ENCODE results near the gene MXI1. TPM values are rescaled to one million over a fixed set of nuclear protein-coding genes. Genes with fewer than 3 reads are reported as not detected.
A peak's percentile ranks its signal among the peaks of the same experiment; 100 is the strongest.

The MXI1 gene
- total RNA-seq, 1 experiment from 2014 or later, result 12.1 TPM

DNA sequence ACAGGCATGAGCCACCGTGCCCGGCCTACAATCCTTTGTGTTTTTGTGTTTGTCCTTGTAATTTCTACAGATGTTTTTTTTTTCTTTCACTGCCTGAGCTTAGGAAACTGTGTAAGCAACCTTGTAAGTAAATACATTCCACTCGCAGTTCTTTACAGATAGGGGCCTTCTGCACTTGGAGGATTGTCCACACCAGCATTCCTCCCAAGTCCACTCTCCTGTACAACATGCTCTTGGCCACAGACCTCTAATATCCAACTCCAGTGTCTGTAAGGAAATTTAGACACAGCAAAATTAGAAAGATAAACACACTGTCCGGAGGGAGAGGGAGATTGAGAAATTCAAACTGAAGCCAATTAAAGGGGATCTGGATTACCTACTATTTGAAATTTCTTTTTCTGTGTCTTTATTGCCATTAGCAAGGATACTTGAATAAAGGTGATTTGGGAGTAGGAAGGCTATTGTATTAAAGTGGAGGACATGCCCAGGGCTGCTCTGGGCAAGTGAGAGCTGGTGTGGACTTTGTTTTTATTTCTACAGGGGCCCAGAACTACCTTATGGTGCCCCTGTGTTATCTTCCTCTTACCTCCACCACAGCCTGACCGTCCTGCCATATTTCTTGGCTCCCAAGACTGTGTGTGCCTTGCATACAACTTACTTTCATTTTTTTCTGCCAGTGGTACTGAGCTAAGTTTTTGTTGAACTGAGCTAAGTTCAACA, 9.7 kb downstream of the MXI1 start:
- H3K9me3 ChIP-seq (ENCODE audit: control insufficient read depth, insufficient read depth, low read depth, low read length), result no peaks in the 10 kb centered on the region

DNA sequence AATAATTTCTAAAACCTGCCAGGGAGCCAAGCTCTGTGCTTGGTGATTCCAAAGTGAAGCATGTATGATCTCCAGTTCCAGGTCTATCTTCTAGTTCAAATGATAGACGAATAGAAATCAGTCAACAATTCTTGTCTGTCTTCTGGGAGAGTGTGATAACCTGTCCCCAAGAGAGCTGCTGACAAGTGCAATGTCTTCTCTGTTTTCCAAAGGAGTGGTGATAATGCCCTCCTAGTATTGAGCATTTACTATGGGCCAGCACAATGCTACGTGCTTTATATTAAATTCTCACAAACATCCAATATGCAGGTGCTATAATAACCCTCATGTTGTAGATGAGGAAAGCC, 10.2 kb downstream of the MXI1 start:
- H3K27ac ChIP-seq (ENCODE audit: low read length), result no peak overlapping the region
- POLR2A ChIA-PET, result no interaction called here
- no peaks in the 10 kb centered on the region for H3K36me3 ChIP-seq (ENCODE audit: control insufficient read depth, insufficient read depth, low read length)
- H3K27me3 ChIP-seq (ENCODE audit: control insufficient read depth, insufficient read depth, low read length), result no peaks in the 10 kb centered on the region; the same call in 1 of the 2 replicates
- no TSS peak for BruUV-seq (replicated peaks)
- DNase-seq (ENCODE audit: low read depth, low spot score), result no peak
- H3K4me3 ChIP-seq (ENCODE audit: low read depth in 2 of 2, low read length in 2 of 2), result no peak overlapping the region
- in situ Hi-C loops (cut with HindIII; ENCODE audit: low pct_unique_long_range_greater_than_20kb, low sequenced_read_pairs) (no loop called here), intact Hi-C loops (cut with micrococcal nuclease; ENCODE audit: unreplicated experiment) (no loop called here)
- no peak for ATAC-seq
- CTCF ChIA-PET, result no interaction called here
- TF ChIP-seq TCF7L2 (IDR thresholded peaks at IDR 0.05; ENCODE audit: low read depth, low read length) (no peak), SIN3A (IDR thresholded peaks at IDR 0.05; ENCODE audit: borderline replicate concordance, insufficient read depth, low read depth, low read length) (no peak), POLR2AphosphoS5 (IDR thresholded peaks at IDR 0.05; ENCODE audit: low read depth, low read length) (no peak)
- TF ChIP-seq, protein P1, sequence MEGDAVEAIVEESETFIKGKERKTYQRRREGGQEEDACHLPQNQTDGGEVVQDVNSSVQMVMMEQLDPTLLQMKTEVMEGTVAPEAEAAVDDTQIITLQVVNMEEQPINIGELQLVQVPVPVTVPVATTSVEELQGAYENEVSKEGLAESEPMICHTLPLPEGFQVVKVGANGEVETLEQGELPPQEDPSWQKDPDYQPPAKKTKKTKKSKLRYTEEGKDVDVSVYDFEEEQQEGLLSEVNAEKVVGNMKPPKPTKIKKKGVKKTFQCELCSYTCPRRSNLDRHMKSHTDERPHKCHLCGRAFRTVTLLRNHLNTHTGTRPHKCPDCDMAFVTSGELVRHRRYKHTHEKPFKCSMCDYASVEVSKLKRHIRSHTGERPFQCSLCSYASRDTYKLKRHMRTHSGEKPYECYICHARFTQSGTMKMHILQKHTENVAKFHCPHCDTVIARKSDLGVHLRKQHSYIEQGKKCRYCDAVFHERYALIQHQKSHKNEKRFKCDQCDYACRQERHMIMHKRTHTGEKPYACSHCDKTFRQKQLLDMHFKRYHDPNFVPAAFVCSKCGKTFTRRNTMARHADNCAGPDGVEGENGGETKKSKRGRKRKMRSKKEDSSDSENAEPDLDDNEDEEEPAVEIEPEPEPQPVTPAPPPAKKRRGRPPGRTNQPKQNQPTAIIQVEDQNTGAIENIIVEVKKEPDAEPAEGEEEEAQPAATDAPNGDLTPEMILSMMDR (IDR thresholded peaks at IDR 0.05), result no peak
- TF ChIP-seq, protein P2, sequence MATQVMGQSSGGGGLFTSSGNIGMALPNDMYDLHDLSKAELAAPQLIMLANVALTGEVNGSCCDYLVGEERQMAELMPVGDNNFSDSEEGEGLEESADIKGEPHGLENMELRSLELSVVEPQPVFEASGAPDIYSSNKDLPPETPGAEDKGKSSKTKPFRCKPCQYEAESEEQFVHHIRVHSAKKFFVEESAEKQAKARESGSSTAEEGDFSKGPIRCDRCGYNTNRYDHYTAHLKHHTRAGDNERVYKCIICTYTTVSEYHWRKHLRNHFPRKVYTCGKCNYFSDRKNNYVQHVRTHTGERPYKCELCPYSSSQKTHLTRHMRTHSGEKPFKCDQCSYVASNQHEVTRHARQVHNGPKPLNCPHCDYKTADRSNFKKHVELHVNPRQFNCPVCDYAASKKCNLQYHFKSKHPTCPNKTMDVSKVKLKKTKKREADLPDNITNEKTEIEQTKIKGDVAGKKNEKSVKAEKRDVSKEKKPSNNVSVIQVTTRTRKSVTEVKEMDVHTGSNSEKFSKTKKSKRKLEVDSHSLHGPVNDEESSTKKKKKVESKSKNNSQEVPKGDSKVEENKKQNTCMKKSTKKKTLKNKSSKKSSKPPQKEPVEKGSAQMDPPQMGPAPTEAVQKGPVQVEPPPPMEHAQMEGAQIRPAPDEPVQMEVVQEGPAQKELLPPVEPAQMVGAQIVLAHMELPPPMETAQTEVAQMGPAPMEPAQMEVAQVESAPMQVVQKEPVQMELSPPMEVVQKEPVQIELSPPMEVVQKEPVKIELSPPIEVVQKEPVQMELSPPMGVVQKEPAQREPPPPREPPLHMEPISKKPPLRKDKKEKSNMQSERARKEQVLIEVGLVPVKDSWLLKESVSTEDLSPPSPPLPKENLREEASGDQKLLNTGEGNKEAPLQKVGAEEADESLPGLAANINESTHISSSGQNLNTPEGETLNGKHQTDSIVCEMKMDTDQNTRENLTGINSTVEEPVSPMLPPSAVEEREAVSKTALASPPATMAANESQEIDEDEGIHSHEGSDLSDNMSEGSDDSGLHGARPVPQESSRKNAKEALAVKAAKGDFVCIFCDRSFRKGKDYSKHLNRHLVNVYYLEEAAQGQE (IDR thresholded peaks at IDR 0.05; ENCODE audit: insufficient read depth in 1 of 2, low read depth in 2 of 2, low read length in 1 of 2), result no peak
- no peaks in the 10 kb centered on the region for H3K9me3 ChIP-seq (ENCODE audit: control insufficient read depth, insufficient read depth, low read depth, low read length)
- no peaks in the 10 kb centered on the region; the same call in 1 of the 2 replicates for H3K4me1 ChIP-seq (ENCODE audit: control insufficient read depth, insufficient read depth, low read length)

More for the DNA sequence above, 9.7 kb downstream of the MXI1 start:
- BruUV-seq (replicated peaks), result no TSS peak
- ChIA-PET POLR2A (no interaction called here), CTCF (no interaction called here)
- intact Hi-C loops (cut with micrococcal nuclease; ENCODE audit: unreplicated experiment) (no loop called here), in situ Hi-C loops (cut with HindIII; ENCODE audit: low pct_unique_long_range_greater_than_20kb, low sequenced_read_pairs) (no loop called here)
- DNase-seq (ENCODE audit: low read depth, low spot score), result no peak
- Histone ChIP-seq H3K27me3 (ENCODE audit: control insufficient read depth, insufficient read depth, low read length) (no peaks in the 10 kb centered on the region; the same call in 1 of the 2 replicates), H3K4me3 (ENCODE audit: low read depth in 2 of 2, low read length in 2 of 2) (no peak overlapping the region), H3K36me3 (ENCODE audit: control insufficient read depth, insufficient read depth, low read length) (no peaks in the 10 kb centered on the region), H3K27ac (ENCODE audit: low read length) (no peak overlapping the region), H3K4me1 (ENCODE audit: control insufficient read depth, insufficient read depth, low read length) (no peaks in the 10 kb centered on the region; the same call in 1 of the 2 replicates)
- TF ChIP-seq, protein P1 (IDR thresholded peaks at IDR 0.05), result 0 out of 2 replicates have a peak, but pooled peaks have one; percentile 3
- TF ChIP-seq, protein P2 (IDR thresholded peaks at IDR 0.05; ENCODE audit: insufficient read depth in 1 of 2, low read depth in 2 of 2, low read length in 1 of 2), result no peak
- no peak for ATAC-seq
